HuH-7.5 (cell line): ENCODE data around the gene MYBBP1A.

Source experiments
- DNase-seq: peaks from one replicate; pipeline ENCODE4 v3.0.0; 2011; ENCODE audit warnings: low spot score

Gene MYBBP1A

GRCh38 chr17:4549781-4550533 is 5.2 kb downstream of the MYBBP1A start:
- no peak for DNase-seq

GRCh38 chr17:4548721-4549531 is 6.3 kb downstream of the MYBBP1A start:
- DNase-seq = no peak

DNA sequence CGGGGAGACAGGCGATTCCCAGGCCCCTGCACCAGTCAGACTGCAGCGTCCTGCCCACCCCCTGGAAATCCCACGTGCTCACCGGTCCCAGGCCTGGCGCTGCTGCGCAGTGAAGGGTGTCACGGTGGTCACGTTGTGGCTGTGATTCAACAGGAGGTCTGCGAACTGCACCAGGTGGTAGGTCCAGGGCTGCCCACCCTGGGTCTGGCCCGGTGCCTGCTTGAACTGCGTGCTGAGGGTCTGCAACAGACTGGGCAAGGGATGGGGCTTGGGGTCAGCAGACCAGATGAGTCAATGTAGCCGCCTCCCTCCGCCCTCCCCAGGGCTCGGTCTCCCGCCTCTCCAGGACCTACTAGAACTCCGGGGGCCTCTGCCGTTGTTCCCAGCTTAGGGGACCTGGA is 7.1 kb downstream of the MYBBP1A start:
- no peak for DNase-seq

GRCh38 chr17:4547118-4547906 is 7.9 kb downstream of the MYBBP1A start:
- no peak for DNase-seq

GRCh38 chr17:4545217-4545951 is 9.8 kb downstream of the MYBBP1A start:
- DNase-seq = no peak

- DNase-seq = no peak
Observed at GRCh38 chr17:4544951-4545216, 10.3 kb downstream of the MYBBP1A start.

GRCh38 chr17:4544135-4544950 is 10.8 kb downstream of the MYBBP1A start:
- no peak for DNase-seq

GRCh38 chr17:4543557-4544026 is 11.6 kb downstream of the MYBBP1A start:
- DNase-seq = no peak

- DNase-seq = no peak
Observed at GRCh38 chr17:4542726-4543191, 12.4 kb downstream of the MYBBP1A start.

DNA sequence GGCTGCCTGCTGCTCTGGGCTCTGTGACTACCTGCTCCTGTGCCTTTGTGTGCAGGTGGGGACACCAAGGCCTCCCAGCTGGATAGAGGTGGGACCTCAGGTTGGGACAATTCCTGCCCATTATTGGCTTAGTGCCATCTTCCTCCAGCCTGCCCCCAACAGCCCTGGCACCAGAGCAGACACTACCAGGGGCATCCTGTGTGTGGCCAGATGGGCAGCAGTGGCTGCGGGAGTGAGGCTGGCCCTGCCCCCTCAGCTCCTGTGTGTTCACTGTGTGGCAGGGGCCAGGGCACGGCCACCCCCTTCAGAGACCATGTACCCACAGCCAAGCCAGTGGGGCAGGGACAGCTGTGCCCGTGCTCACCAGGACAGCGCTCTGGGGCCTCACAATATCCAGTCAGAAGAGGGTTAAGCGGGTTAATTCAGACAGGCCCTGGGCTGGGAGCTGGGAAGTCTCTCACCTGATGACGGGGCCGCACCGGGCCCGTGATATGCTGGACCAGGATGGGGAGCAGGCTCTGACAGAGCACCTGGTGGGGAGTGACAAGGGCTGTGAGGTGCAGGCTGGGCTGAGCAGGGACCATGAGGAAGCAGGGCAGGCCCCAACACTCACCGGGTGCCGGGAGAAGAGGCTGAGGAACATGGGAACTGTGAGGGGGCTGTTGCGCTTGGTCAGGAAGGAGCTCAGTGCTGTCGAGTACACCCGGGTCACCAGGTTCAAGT is 13.0 kb downstream of the MYBBP1A start:
- no peak for DNase-seq

DNA sequence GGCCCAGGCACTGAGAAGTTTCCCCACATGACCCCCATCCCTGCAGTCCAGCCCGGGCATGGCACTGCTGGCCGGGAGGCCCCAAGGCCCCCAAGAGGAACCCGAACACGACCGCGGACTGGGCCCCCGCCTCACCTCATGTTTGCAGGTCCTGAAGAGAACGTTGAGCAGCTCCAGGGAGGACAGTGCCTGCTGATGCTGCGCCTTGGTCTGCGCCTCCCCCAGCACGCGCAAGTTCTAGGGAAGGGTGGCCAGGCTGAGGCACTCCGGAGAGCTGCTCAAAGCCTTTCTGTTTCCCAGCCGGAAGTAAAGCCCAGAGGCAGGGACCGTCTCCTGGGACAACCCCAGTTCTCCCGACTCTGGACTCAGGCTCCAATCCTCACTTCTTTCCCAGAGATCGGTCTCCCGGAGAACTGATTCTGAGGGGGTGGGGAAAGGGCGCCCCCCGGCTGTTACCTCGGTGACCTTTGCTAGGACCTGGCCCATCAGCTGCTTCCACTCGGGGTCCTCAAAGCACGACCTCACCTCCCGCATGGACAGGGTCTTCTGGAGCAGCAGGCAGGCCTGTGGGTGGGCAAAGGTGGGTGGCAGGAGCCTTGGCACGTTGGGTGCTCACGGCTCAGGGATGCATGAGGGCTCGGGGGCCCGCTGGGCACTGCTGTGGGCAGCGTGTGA is 13.7 kb downstream of the MYBBP1A start:
- DNase-seq = no peak

GRCh38 chr17:4540687-4541327 is 14.4 kb downstream of the MYBBP1A start:
- DNase-seq = no peak

- peak; percentile 67 for DNase-seq
Observed at GRCh38 chr17:4540224-4540651, 14.9 kb downstream of the MYBBP1A start.

GRCh38 chr17:4539576-4540223 is 15.5 kb downstream of the MYBBP1A start:
- DNase-seq = no peak

DNA sequence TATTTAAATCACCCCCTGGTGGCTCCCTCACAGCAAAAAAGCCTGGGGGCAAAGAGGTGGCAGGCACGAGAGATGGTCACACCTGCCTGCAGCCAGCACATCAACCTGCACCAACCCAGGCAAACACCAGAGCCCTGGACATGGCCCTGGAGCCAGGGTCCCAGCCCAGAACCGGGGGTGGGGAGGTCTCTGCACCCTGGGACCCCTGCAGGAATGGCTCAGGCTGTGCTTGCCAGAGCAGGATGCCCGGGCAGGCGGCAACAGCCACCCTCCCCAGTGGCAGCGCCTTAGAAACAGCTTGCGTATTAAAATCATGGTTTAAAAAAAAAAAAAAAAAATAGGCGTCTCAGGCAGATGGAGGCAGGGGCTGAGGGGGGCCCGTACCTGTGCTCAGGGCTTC is 16.2 kb downstream of the MYBBP1A start:
- no peak for DNase-seq

GRCh38 chr17:4538236-4539002 is 16.8 kb downstream of the MYBBP1A start:
- no peak for DNase-seq

DNA sequence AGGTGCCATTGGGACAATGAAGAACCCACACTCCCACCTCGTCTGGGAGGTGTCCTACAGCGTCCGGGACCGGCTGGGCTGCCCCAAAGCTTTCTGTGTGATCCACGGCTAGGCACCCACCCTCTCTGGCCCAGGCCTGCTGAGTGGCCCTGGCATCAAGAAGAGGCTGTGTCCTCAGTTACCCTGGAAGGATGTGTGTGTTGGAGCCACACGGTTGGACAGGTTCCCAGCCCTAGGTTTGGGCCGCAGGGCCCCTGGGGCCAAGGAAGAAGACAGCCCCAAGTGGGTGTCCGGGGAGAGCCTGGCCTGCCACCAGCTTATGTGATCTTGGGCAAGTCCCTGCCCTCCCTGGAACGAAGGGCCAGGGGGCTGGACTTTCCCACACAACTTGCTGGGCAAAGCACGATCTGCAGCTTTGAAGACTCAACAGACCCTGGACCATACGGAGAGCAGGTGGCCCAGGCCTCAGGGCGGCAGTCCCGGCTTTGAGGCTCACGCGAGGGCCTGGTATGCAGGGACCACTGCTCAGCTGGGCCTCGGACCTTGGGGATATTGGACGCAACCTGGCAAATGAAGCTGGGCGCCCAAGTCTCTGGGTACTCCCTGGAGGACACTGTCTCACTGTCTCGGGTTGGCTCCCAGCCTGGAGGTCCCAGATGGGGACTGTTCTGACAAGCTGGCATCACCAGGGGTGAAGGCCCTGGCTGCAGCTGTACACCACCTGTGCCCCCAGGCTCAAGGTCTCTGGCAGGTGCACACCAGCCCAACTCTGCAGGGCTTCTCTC is 17.5 kb downstream of the MYBBP1A start:
- DNase-seq = no peak
